ENCODE results near the gene TOMM34.

GRCh38 chr20:44948107-44948506 lies 12.1 kb downstream of the TOMM34 start:
- no peak for TF ChIP-seq CTCF (IDR thresholded peaks at IDR 0.05)
- no peak for TF ChIP-seq POLR2A (IDR thresholded peaks at IDR 0.05)
